HG03575 (cell line): ENCODE data around the gene HRK.
"Not testable (repeated sequence)": the region's sequence is repeated elsewhere in the genome, so short reads cannot be mapped to it uniquely, and the experiment has no call there.

Experiments
- ATAC-seq: cut with Tn5 transposase; IDR thresholded peaks from one replicate; pipeline ENCODE4 v1.9.1; 2021; ENCODE audit not compliant: unreplicated experiment, insufficient number of reproducible peaks, low FRiP score; ENCODE audit errors: extremely low read depth

The HRK gene

GRCh38 chr12:116835484-116835883 is 45.8 kb downstream of the HRK start:
- no peak for ATAC-seq

- no peak for ATAC-seq
Measured at GRCh38 chr12:116833474-116833873, 47.8 kb downstream of the HRK start.

GRCh38 chr12:116832353-116832752 is 48.9 kb downstream of the HRK start:
- no peak for ATAC-seq

- ATAC-seq, result no peak
Measured at GRCh38 chr12:116827432-116827831, 53.8 kb downstream of the HRK start.

- ATAC-seq, result no peak
Measured at GRCh38 chr12:116821291-116821690, 60.0 kb downstream of the HRK start.

- no peak for ATAC-seq
Measured at GRCh38 chr12:116820064-116820656, 61.1 kb downstream of the HRK start.

- no peak for ATAC-seq
Measured at GRCh38 chr12:116818948-116819832, 62.1 kb downstream of the HRK start.

GRCh38 chr12:116818341-116818856 is 62.8 kb downstream of the HRK start:
- ATAC-seq, result no peak

GRCh38 chr12:116814766-116815165 is 66.5 kb downstream of the HRK start:
- ATAC-seq, result not testable (repeated sequence)

- no peak for ATAC-seq
Measured at GRCh38 chr12:116813271-116814041, 67.8 kb downstream of the HRK start.

GRCh38 chr12:116812238-116812637 is 69.0 kb downstream of the HRK start:
- no peak for ATAC-seq

- ATAC-seq, result no peak
Measured at GRCh38 chr12:116808113-116809105, 72.8 kb downstream of the HRK start.

- no peak for ATAC-seq
Measured at GRCh38 chr12:116807546-116807945, 73.7 kb downstream of the HRK start.

- no peak for ATAC-seq
Measured at GRCh38 chr12:116806845-116807440, 74.3 kb downstream of the HRK start.
